Posterior vena cava (tissue), 2 donors: ENCODE data around the gene RIMBP2. TPM values are rescaled to one million over a fixed set of nuclear protein-coding genes. Genes with fewer than 3 reads are reported as not detected.

Experiments used
- DNase-seq: peaks from one replicate; pipeline ENCODE4 v3.0.0-alpha.2; 2020; ENCODE audit warnings: low spot score
- intact Hi-C, 2 donors: fragments of 100-400 bp; cut with DNase I; formaldehyde crosslinking; loops; one replicate each; pipeline versions ENCODE4 v1.14.1 to v1.14.2; 2022 to 2023
- total RNA-seq, 2 donors: library from RNA; stranded (reverse); fragmentation: NEBNext Ultra II Directional; extraction: Animal tissue kit (Norgen Biotek cat#: 25700); gene quantifications; one replicate each; pipeline ENCODE4 v1.2.1, GENCODE V29; 2021
- donor health status: DM: yes; HTN: yes; CAD: no.
- donor health status: DM: yes; HTN: yes; CAD: no.

RIMBP2 gene
- total RNA-seq, 2 donors from 2014 or later: 1.3 to 1.7 TPM

DNA sequence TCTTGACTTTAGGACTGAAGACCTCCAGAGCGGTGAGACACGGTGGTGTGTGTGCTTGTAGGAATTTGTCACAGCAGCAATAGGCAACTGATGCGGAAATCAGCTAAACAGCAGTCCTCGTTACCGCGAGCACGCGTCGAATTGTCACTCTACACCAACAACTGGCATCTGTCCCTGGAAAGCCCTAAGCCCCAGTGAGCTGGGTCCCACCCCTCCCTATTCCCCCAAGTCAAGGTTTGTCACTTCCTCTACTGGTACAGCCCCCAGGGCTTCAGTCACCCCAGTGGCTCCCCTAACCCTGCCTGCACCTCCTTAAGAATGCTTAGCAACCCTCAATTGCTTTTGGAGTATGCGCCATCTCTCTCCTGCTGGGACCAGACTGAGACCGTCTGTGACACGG is 204.8 kb downstream of the RIMBP2 start:
- DNase-seq: no peak
- intact Hi-C loops: no loop called here

- intact Hi-C loops: no loop called here
- DNase-seq: no peak
These were observed 206.6 kb downstream of the RIMBP2 start for GRCh38 chr12:130509454-130509853.

DNA sequence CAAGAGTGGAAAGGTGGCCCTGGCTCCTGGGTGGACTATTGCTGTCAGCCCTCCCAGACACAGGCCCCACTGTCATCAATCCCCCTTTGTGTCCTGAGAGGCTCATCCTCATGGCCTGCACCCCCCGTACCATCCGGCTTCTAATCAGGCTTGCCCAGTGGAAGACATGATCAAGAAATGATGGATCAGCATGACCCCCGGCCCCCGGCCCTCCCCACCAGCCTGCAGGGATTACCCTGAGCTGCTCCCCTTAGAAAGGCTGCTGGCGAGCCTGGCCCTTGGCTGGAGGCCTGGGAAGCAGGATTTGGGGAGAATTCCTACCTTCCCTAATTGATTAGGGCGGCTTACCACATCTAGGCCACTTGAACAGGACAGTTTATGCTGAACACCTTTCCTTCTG is 207.3 kb downstream of the RIMBP2 start:
- intact Hi-C loops: no loop called here
- DNase-seq: no peak

GRCh38 chr12:130508318-130508717 is 207.8 kb downstream of the RIMBP2 start:
- no peak for DNase-seq
- intact Hi-C loops: no loop called here

DNA sequence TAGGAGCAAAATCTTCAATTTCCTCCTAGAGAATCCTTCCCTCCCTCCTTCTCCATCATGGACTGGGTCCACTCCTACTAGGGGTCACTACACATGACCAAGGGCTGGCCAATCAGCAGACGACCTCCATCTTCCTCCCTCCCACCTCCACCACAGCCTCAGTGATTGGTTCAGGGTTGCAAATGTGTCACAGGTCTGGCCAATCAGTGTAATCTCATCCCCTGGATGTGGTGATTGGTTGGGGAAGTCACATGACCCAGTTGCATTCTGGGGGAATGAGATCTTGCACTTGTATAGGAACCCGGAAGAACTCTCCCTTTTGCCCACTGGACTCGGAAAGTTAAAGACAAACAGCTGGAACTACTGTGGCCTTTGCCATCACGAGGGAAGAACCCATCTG is 209.3 kb downstream of the RIMBP2 start:
- intact Hi-C loops: no loop called here
- DNase-seq: no peak

GRCh38 chr12:130504840-130505175 is 211.3 kb downstream of the RIMBP2 start:
- intact Hi-C loops: no loop called here
- DNase-seq: no peak

GRCh38 chr12:130504110-130504839 is 211.8 kb downstream of the RIMBP2 start:
- intact Hi-C loops: no loop called here
- DNase-seq: no peak

DNA sequence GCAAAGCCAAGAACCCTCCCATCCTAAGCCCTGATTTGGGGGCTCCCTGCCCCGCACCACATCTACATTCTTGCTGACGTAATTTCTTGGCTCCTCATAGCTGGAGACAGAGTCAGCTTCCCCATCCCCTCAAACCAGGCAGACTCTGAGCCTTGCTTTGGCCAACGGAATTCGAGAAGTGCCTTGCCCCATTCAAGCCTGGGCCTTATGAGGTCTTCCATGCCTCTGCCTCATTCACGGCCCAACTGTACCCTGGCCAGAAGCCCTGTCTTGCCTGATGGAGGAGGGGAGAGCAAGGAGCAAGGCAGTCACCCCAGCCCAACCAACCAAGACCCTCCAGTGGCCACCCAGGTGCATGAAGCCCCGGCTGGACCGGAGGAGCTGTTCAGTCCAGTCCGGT is 214.3 kb downstream of the RIMBP2 start:
- intact Hi-C loops: no loop called here
- no peak for DNase-seq

DNA sequence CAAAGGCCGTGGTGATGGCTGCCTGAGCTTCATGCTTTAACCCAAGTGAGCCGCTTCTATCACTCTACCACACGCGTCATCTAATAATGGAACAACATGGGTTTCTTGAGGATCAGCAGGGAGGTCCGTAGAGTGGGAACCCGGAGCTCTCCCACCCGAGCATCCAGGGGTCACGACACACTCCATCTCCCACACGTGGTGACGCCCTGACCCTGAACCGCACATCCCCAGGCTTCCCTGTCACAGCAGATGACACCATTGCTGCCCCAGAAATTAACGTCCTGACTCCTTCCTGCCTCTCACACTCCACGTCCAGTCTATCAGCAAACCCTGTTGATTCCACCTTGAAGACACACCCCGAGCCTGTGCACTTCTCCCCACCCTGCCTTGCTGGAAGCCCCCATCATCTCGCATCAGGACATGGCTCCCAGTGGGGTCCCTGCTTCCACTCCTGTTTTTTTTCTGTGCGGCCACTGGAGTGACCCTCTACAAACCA is 215.2 kb downstream of the RIMBP2 start:
- intact Hi-C loops: no loop called here

GRCh38 chr12:130499474-130499873 is 216.6 kb downstream of the RIMBP2 start:
- intact Hi-C loops: no loop called here
- DNase-seq: no peak

More for the DNA sequence above, 215.2 kb downstream of the RIMBP2 start:
- peak; percentile 64 for DNase-seq

- intact Hi-C loops: no loop called here
- no peak for DNase-seq
These were observed 217.3 kb downstream of the RIMBP2 start for GRCh38 chr12:130498589-130499385.

DNA sequence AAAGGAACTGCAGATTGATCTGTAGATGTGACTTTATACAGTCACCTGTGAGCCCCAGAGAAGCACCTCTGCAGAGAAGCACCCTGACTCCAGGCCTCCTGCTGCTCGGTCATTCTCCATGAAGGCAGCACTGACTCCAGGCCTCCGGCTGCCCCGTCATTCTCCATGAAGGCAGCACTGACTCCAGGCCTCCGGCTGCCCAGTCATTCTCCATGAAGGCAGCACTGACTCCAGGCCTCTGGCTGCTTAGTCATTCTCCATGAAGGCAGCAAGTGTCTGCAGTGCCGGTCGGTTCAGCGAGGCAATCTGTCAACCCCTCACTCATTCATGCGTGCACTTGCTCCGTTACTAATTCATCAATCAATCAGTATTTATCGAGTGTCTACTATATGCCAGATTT is 218.1 kb downstream of the RIMBP2 start:
- DNase-seq: no peak
- intact Hi-C loops: no loop called here

DNA sequence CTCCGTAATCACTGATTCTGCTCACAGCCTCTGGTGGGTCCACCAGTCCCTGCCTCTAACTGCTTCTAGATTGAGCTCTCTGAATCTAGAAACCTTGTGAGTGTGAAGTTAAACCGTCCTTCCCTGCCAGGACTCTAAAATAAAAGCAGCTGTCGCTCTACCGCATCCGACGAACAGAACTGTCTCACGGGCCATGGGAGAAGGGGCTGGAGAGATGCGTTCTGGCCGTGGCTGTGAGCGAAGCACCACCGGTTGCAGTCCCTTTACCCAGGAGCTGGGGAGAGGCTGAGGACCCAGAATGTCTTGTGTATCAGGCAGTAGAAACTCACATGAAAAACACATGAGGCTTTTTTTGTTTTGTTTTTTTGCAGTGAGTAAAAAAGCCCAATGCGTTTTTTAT is 218.8 kb downstream of the RIMBP2 start:
- intact Hi-C loops: no loop called here

DNA sequence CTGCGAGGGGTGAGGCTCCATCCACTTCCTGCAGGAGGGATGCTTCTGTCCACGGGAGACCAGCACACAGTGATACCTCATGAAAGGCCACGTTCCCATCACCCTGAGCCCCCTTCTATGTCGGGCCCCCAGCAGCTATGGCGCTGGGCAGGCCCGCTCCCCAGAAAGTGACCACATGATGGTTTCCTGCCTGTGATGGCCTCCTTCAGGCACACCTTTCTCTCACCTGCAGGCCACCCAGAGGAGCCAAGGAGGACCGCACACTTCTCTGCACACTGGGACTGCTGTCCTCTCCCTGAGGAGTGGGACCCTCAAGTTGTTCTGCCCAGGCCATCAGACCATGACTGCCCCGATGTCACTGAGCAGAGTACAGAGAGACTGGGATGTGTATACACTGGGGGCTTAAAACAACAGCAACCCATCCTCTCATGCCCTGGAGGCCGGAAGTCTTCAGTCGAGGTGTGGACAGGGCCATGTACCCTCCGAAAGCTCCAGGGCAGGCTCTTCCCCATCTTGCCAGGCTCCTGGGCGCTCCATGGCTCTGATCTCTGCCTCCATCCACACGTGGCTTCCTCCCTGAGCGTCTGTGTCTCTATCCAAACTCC is 219.5 kb downstream of the RIMBP2 start:
- intact Hi-C loops: no loop called here
- DNase-seq: no peak

More for the DNA sequence above, 218.8 kb downstream of the RIMBP2 start:
- no peak for DNase-seq

- DNase-seq: no peak
- intact Hi-C loops: no loop called here
These were observed 220.9 kb downstream of the RIMBP2 start for GRCh38 chr12:130495156-130495555.

- intact Hi-C loops: no loop called here
- no peak for DNase-seq
These were observed 221.4 kb downstream of the RIMBP2 start for GRCh38 chr12:130494736-130495135.

DNA sequence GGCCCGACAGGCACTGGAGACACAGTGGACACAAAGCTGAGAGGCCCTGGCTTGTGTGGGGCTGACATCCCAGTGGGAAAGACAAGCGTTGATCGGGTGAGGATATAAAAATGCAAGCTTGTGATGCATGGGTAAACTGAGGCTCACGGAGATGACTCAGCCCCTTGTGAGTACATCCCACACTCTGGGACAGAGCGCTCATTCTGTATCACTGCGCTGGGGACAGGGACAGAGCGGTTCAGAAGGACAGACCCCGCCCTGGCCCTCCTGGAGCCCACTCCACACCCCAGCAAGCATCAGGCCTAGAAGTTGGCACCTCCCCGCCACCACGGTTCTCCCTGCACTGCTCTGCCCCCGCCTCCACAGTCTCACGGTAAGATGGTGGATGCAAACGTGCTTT is 222.1 kb downstream of the RIMBP2 start:
- no peak for DNase-seq
- intact Hi-C loops: no loop called here

DNA sequence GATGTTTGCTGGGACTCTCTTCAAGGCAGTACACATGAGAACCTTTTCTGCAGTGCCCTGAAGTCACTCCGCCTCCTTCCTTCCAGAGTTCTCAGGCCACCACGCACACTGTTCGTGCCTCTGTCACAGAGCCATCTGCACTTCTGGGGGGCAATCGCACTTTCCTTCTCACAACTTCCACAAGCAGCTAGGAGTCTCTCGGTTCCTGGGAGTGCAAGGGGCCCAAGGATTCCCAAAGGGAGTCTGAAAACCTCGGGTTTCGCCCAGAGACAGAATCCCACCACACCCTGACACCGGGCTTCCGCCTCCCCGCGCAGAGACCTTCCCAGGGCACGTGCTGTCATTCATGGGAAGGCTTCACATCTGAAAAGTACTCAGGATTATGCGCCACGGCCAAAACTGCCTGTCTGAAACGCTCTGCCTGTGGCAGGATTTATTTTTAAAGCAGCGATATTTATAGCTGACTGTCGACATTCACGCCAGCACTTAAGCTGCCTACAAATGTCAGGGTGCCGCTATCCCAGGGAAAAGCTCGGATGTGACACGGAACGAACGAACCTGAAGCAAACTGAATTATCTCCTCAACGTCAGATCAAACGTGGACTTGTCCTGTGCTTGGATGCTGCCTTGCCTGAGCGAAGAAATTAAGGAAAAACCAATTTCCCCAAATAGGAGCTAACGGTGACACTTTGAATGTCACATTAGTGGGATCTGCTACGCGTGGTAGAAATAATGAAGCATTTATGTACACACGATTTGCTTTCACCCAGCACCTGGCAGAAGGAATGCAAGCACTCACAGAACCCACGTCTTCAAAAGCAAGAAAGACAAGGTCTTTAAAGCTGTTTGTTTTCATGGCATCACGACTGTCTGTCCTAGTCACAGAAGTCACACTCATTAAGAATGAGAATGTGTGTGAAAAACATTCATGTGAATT is 224.4 kb downstream of the RIMBP2 start:
- no peak for DNase-seq
- intact Hi-C loops: no loop called here

DNA sequence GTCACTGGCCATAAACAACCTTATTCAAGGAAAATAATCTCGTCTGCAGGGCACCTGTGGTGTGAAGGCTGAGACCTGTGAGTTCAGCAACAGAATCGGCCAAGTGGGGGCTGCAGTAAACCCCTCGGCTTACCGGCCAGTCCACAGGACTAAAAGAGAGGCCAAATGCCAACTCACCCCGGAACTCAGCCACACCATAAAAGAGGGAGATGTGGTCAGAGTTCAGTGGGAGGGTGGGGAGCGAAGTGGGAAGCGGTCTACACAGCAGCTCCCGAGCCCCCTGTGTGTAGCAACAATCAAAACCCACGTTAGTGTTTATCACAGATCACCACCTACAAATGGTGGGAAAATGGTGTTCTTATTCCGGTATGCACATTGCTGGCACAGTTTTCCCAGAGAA is 225.4 kb downstream of the RIMBP2 start:
- no peak for DNase-seq

More for the DNA sequence above, 225.4 kb downstream of the RIMBP2 start:
- intact Hi-C loops: no loop called here
